DMS114 treated with DMSO at 0.1 percent for 48 hours (cell line): ENCODE measurements around the gene DCDC2C.

ENCODE experiments used
- DNase-seq: peaks from one replicate; lab custom pipeline; 2025; ENCODE audit not compliant: unreplicated experiment; lab: John Stamatoyannopoulos, UW

The DCDC2C gene

DNA sequence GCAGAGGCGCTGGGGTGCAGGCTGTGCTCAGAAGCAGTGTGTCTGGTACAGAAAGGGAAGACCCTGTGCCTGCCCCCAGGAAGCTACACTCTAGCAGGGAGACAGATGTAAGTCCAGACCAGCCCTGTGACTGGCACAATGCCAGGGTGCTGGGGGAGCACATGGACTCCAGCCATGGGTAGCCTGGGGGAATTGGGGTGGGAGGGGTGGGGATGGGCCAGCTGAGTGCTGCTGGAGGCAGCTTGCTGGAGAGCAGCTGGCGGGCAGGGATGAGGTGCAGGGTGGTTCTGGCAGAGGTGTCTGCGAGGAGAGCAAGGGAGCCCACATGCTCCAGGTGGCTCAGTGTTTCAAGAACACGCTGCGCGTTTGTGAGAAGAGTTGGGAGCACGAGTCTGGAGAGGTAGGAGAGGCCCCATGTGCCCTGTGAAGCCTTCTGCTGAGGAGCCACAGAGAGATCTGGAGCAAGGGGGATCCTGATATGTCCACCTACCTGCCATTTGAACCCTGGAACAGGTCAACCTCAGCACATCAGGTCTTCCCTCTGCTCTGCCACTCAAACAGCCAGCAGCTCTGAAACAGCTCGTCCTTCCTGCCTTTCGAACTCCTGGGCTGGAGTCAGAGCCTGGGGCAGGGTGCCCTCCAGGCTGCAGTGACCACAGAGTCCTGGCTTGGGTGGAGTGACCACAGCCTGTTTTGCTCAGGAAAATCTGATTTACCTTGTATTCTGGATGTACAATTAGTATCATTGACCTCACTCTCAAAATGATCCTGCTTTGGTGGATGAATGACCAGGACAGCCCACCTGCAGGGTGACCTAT lies 30.3 kb upstream of the DCDC2C start:
- DNase-seq, result no peak

- no peak for DNase-seq
Measured at GRCh38 chr2:3674066-3674845, 29.1 kb upstream of the DCDC2C start.

GRCh38 chr2:3675687-3676086 lies 27.7 kb upstream of the DCDC2C start:
- no peak for DNase-seq

DNA sequence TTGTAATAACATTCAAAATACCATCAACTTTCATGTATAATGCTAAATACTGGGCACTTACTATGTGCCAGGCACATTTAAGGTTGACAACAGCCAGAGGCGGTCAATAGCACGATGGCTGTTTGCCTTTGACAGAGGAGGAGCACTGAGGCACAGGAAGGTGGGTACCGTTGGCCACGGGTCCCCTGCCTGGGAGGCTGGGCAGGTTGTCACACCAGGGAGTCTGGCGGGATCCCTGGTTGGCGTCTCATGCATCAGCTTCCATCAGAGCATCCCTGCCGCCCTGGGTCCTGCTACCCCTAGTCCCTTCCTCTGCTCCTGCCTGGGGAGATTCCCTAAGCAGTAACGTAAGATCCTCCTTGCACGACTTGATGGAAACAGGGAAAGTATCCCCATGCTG lies 25.9 kb upstream of the DCDC2C start:
- DNase-seq, result no peak

- DNase-seq, result no peak
Measured at GRCh38 chr2:3678212-3678611, 25.2 kb upstream of the DCDC2C start.

DNA sequence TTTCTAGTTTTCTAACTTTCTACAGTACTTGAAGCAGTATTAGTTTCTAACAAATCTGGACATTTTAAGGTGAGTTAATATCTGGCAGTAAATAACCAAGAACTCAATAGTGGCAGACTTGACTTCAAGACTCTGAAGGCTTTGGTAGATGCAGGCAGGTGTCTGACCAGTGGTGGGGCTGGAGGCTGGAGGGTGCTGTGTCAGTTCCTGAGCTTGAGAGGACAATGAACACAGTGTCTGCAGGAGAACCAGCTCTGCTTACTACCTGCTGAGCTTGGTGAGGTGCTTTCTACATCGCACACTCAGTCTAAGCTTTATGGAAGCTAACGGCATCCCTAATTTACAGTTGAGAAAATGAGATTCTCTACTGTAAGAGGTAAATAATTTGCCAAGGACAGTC lies 24.2 kb upstream of the DCDC2C start:
- DNase-seq, result no peak

DNA sequence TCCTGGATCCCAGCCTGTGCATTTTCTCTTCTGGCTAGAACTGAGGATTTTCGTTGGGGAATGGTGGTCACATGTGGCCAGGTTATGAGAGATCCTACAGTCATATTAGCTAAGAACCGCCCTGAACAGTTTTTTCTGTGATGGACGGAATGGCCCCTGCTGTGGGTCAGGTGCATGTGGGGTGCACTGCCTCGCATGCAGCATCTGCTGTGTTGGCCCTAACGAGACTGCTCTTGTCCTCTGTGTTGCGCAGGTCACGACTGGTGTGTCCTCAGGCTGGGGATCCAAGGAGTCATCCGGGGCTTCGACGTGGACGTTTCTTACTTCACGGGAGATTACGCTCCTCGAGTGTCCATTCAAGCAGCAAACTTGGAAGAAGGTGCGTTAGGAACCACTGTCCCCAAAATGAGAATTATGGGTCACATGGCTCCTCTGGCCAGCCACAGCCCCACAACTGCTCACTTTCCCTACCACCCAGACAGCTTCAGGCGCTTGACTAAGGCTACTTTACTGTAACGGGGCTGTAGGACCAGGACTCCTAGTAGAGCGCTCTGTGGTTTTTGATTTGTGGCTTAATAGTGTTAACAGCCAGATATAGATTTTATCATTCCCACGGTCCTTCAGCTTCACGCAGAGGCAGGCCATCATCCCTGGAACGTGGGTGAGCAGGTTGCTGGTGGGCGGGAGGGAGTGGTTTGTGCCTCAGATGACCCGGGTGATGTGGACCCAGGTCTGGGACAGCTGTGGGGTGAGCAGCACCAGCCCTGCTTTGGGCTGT lies 23.6 kb upstream of the DCDC2C start:
- no peak for DNase-seq

GRCh38 chr2:3680548-3681345 lies 22.6 kb upstream of the DCDC2C start:
- DNase-seq, result no peak

DNA sequence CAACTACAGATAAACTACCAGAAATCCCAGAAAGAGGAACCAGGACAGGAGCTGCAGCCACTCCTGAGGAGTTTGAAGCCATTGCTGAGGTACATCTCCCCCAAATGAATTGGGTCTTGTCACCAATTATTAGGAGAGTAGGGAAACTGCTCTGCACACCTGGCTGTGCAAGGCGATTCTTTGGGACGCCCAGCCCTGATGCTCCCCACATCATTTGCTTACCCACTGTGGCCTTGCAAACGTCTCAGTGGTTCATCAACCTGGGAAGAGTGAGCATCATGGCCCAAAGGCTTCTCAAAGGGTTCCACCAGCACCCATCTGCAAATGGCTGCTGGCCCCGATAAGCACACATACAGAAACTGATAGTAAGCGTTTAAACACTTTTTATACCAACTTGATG lies 21.8 kb upstream of the DCDC2C start:
- DNase-seq, result no peak

GRCh38 chr2:3682811-3683210 lies 20.6 kb upstream of the DCDC2C start:
- DNase-seq, result no peak

GRCh38 chr2:3683748-3684454 lies 19.5 kb upstream of the DCDC2C start:
- DNase-seq, result peak; percentile 3

DNA sequence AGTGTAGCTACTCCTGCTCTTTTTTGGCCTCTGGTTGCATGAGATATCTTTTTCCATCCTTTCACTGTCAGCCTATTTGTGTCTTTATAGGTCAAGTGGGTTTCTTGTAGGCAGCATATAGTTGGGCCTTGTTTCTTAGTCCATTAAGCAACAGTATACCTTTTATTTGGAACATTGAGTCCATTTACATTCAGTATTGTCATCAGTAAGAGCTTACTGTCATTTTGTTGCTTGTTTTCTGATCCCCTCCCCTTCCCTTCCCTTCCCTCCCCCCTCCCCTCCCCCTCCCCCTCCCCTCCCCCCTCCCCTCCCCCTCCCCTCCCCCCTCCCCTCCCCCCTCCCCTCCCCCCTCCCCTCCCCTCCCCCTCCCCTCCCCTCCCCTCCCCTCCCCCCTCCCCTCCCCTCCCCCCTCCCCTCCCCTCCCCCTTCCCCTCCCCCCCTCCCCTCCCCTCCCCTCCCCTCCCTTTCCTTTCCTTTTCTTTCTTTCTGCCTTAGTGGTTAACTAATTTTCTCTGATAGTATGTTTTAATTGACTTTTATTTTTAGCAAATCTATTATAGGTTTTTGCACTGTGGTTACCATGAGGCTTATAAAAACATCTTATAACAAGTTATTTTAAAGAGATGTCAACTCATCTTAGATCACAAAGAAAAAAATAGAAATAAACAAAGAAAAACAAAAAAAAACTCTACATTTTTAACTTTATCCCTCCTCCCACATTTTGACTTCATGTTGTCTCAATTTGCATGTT lies 13.2 kb upstream of the DCDC2C start:
- no peak for DNase-seq

- DNase-seq, result peak; percentile 40
Measured at GRCh38 chr2:3692375-3692774, 11.0 kb upstream of the DCDC2C start.

DNA sequence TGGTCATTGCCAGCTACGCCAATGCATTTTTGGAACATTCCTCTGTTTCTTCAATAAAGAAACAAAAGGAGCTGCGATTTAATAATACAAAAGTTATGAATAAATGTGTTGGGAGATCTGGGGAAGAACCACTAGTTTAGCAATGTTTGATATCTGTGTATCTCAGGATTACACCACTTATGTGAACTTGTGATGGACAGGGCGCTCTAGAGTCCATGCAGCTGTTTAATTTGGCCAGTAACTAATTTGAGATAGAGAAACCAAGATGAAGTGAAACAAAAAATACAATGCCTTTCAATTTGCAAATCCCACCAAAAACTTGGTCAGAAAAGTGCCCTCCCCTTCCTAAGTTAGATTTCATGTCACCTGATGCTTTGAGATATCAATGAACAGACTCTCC lies 6.8 kb upstream of the DCDC2C start:
- no peak for DNase-seq

GRCh38 chr2:3701071-3701470 lies 2.3 kb upstream of the DCDC2C start:
- no peak for DNase-seq

GRCh38 chr2:3703757-3704355 lies 481 bp downstream of the DCDC2C start:
- no peak for DNase-seq

GRCh38 chr2:3704692-3705091 lies 1.3 kb downstream of the DCDC2C start:
- no peak for DNase-seq

- DNase-seq, result no peak
Measured at GRCh38 chr2:3705782-3706181, 2.4 kb downstream of the DCDC2C start.

DNA sequence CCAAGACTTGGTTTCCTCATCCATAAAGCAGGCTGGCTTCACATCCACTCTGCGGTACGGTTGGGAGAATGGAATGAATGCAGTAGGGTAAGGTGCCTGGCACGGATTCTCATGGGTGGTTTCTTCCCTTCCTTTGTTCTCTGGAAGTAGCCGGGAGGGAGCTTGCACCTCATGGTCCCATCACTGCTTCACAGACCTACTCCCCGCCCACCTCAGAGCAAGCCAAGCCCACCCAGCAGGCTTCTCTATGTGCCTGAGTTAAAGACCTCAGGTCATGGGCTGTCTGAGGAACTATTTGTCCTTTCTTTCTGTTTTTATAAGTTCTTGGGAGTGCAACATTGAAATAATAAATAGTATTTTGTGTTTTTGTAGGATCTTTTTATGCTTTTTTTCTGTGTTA lies 3.5 kb downstream of the DCDC2C start:
- DNase-seq, result no peak
